Cerebellar cortex (tissue), 1 donor: Measurements from ENCODE around the gene RBPJ.

ENCODE experiments used
- DNase-seq: peaks from one replicate; pipeline ENCODE4 v3.0.0-alpha.2; 2015; ENCODE audit warnings: low spot score

The RBPJ gene

GRCh38 chr4:26420438-26420837, 99.6 kb downstream of the RBPJ start:
- DNase-seq: no peak

- DNase-seq: no peak
Observed at GRCh38 chr4:26420913-26421312, 100.1 kb downstream of the RBPJ start.

GRCh38 chr4:26424153-26424552, 103.3 kb downstream of the RBPJ start:
- DNase-seq: no peak

GRCh38 chr4:26424838-26425237, 104.0 kb downstream of the RBPJ start:
- DNase-seq: no peak

GRCh38 chr4:26425953-26426352, 105.1 kb downstream of the RBPJ start:
- no peak for DNase-seq

GRCh38 chr4:26426892-26427291, 106.1 kb downstream of the RBPJ start:
- no peak for DNase-seq

- DNase-seq: no peak
Observed at GRCh38 chr4:26429910-26430309, 109.1 kb downstream of the RBPJ start.

GRCh38 chr4:26431461-26432180, 110.8 kb downstream of the RBPJ start:
- no peak for DNase-seq

- DNase-seq: no peak
Observed at GRCh38 chr4:26432419-26432818, 111.6 kb downstream of the RBPJ start.

- no peak for DNase-seq
Observed at GRCh38 chr4:26433556-26433955, 112.7 kb downstream of the RBPJ start.

- DNase-seq: no peak
Observed at GRCh38 chr4:26434030-26434639, 113.3 kb downstream of the RBPJ start.

- peak; percentile 29 for DNase-seq
Observed at GRCh38 chr4:26441102-26441501, 120.3 kb downstream of the RBPJ start.

GRCh38 chr4:26441771-26442170, 121.0 kb downstream of the RBPJ start:
- DNase-seq: no peak

GRCh38 chr4:26447378-26447777, 126.6 kb downstream of the RBPJ start:
- DNase-seq: no peak

- DNase-seq: no peak
Observed at GRCh38 chr4:26450418-26450817, 129.6 kb downstream of the RBPJ start.

GRCh38 chr4:26451597-26451996, 130.8 kb downstream of the RBPJ start:
- DNase-seq: no peak

- no peak for DNase-seq
Observed at GRCh38 chr4:26452565-26453531, 132.0 kb downstream of the RBPJ start.

- no peak for DNase-seq
Observed at GRCh38 chr4:26454961-26455360, 134.1 kb downstream of the RBPJ start.

GRCh38 chr4:26455571-26455970, 134.8 kb downstream of the RBPJ start:
- no peak for DNase-seq

- no peak for DNase-seq
Observed at GRCh38 chr4:26457412-26457811, 136.6 kb downstream of the RBPJ start.

- DNase-seq: no peak
Observed at GRCh38 chr4:26458157-26458561, 137.3 kb downstream of the RBPJ start.

GRCh38 chr4:26459054-26459755, 138.4 kb downstream of the RBPJ start:
- peak; percentile 55 for DNase-seq
